IMR-90 (cell line): ENCODE measurements around the gene CCER1. TPM values are rescaled to one million over a fixed set of nuclear protein-coding genes. Genes with fewer than 3 reads are reported as not detected.

Source experiments
- ATAC-seq: fragments of 200-7000 bp; cut with Tn5 transposase; 2 replicates; pipeline ENCODE4 v1.9.1; 2020; ENCODE audit warnings: low read depth, mild to moderate bottlenecking, moderate library complexity
- BruUV-seq: library from RNA; stranded (reverse); fragments of 400-500 nt; replicated peaks from 2 replicates; lab custom pipeline; 2021; lab: Mats Ljungman, UMichigan
- CTCF ChIA-PET: fragments of 300-600 bp; formaldehyde crosslinking; extraction: SDS; loops from one replicate; lab custom pipeline; 2021; ENCODE audit warnings: antibody characterized with exemption; lab: Yijun Ruan, JAX
- POLR2A ChIA-PET: fragments of 300-600 bp; sonication (Branson Sonifier 250); formaldehyde crosslinking; loops from one replicate; lab custom pipeline; 2022; ENCODE audit warnings: antibody characterized with exemption; ENCODE audit not compliant: unreplicated experiment; lab: Charles Lee
- DNase-seq: peaks from one replicate; pipeline ENCODE4 v3.0.0; 2013
- H2AFZ ChIP-seq: replicated peaks from 2 replicates; pipeline ENCODE3; 2013; ENCODE audit warnings: low read length, mild to moderate bottlenecking; ENCODE audit not compliant: poor library complexity
- H2AK5ac ChIP-seq: 2 replicates; pipeline ENCODE4 v1.6.1; 2013; ENCODE audit warnings: low read depth, low read length, inconsistent platforms
- H2AK9ac ChIP-seq: replicated peaks from 2 replicates; pipeline ENCODE3; 2013; ENCODE audit warnings: mild to moderate bottlenecking, low read depth, low read length, moderate library complexity; ENCODE audit not compliant: poor library complexity
- H2BK120ac ChIP-seq: 2 replicates; pipeline ENCODE4 v1.6.1; 2013; ENCODE audit warnings: low read depth, low read length, inconsistent platforms
- H2BK15ac ChIP-seq: 3 replicates; pipeline ENCODE4 v1.6.1; 2013; ENCODE audit warnings: low read depth, low read length, inconsistent platforms
- H2BK20ac ChIP-seq: 2 replicates; pipeline ENCODE4 v1.6.1; 2013; ENCODE audit warnings: low read depth, mild to moderate bottlenecking, inconsistent platforms, low read length, moderate library complexity
- H2BK5ac ChIP-seq: 2 replicates; pipeline ENCODE4 v1.6.1; 2013; ENCODE audit warnings: mild to moderate bottlenecking, low read depth, low read length, inconsistent platforms; ENCODE audit not compliant: poor library complexity, severe bottlenecking
- H3K14ac ChIP-seq: replicated peaks from 2 replicates; pipeline ENCODE4 v1.6.1; 2013; ENCODE audit warnings: low read depth, low read length, inconsistent platforms
- H3K18ac ChIP-seq: 2 replicates; pipeline ENCODE4 v1.6.1; 2013; ENCODE audit warnings: low read depth, low read length, control low read depth
- H3K23ac ChIP-seq: 2 replicates; pipeline ENCODE4 v1.6.1; 2013; ENCODE audit warnings: low read depth, low read length, inconsistent platforms
- H3K27ac ChIP-seq: 2 replicates; pipeline ENCODE4 v1.5.1; 2013; ENCODE audit warnings: mild to moderate bottlenecking, control low read depth, low read length; ENCODE audit not compliant: insufficient read depth
- H3K27me3 ChIP-seq: 2 replicates; pipeline ENCODE4 v1.6.1; 2013; ENCODE audit warnings: low read length; ENCODE audit not compliant: control insufficient read depth, insufficient read depth
- H3K36me3 ChIP-seq: 2 replicates; pipeline ENCODE4 v1.6.1; 2013; ENCODE audit warnings: low read length, mixed read lengths; ENCODE audit not compliant: control insufficient read depth, insufficient read depth
- H3K4ac ChIP-seq: 2 replicates; pipeline ENCODE4 v1.6.1; 2013; ENCODE audit warnings: low read depth, low read length, inconsistent platforms
- H3K4me1 ChIP-seq: 2 replicates; pipeline ENCODE4 v1.6.1; 2013; ENCODE audit warnings: low read length, mixed read lengths; ENCODE audit not compliant: control insufficient read depth, insufficient read depth
- H3K4me2 ChIP-seq: 2 replicates; pipeline ENCODE4 v1.6.1; 2013; ENCODE audit warnings: low read depth, mild to moderate bottlenecking, control low read depth, low read length, moderate library complexity
- H3K4me3 ChIP-seq: 2 replicates; pipeline ENCODE4 v1.5.1; 2013; ENCODE audit warnings: low read depth, mild to moderate bottlenecking, control low read depth, low read length, moderate library complexity; ENCODE audit not compliant: insufficient read depth
- H3K56ac ChIP-seq: 2 replicates; pipeline ENCODE4 v1.6.1; 2013; ENCODE audit warnings: low read length, inconsistent platforms; ENCODE audit not compliant: insufficient read depth; ENCODE audit errors: extremely low read depth
- H3K79me1 ChIP-seq, 2 experiments: 2 replicates each; pipeline ENCODE4 v1.6.1; 2013; ENCODE audit warnings: low read length in 2 of 2, inconsistent platforms in 1 of 2, low read depth in 1 of 2
- H3K9ac ChIP-seq: 2 replicates; pipeline ENCODE4 v1.6.1; 2013; ENCODE audit warnings: low read depth, low read length, control low read depth
- H3K9me1 ChIP-seq: 2 replicates; pipeline ENCODE4 v1.6.1; 2013; ENCODE audit warnings: low read length, inconsistent platforms; ENCODE audit not compliant: insufficient read depth
- H3K9me3 ChIP-seq: 2 replicates; pipeline ENCODE4 v1.6.1; 2013; ENCODE audit warnings: low read length; ENCODE audit not compliant: control insufficient read depth, insufficient read depth
- H4K20me1 ChIP-seq: 2 replicates; pipeline ENCODE4 v1.6.1; 2013; ENCODE audit warnings: low read length, inconsistent platforms; ENCODE audit not compliant: insufficient read depth
- H4K5ac ChIP-seq: 2 replicates; pipeline ENCODE4 v1.6.1; 2013; ENCODE audit warnings: mild to moderate bottlenecking, low read depth, low read length, control low read depth
- H4K8ac ChIP-seq, 2 experiments: 2 replicates each; pipeline ENCODE4 v1.6.1; 2013; ENCODE audit warnings: low read depth in 2 of 2, low read length in 2 of 2, control low read depth in 1 of 2, inconsistent platforms in 1 of 2
- H4K91ac ChIP-seq: 2 replicates; pipeline ENCODE4 v1.6.1; 2013; ENCODE audit warnings: low read depth, low read length, inconsistent platforms; ENCODE audit not compliant: insufficient read depth
- BHLHE40 ChIP-seq: fragments of 150-350 bp; IDR thresholded peaks from 2 replicates; pipeline ENCODE4 v1.6.1; 2016; ENCODE audit warnings: mild to moderate bottlenecking, low read depth, low read length
- CEBPB ChIP-seq: IDR thresholded peaks from 2 replicates; pipeline ENCODE4 v1.6.1; 2012; ENCODE audit warnings: low read depth, low read length, improper control_type of control experiment
- CHD1 ChIP-seq: IDR thresholded peaks from 2 replicates; pipeline ENCODE4 v1.6.1; 2012; ENCODE audit warnings: low read depth, low read length, improper control_type of control experiment
- CTCF ChIP-seq: conservative IDR thresholded peaks from 2 replicates; pipeline ENCODE4 v1.5.1; 2012; ENCODE audit warnings: mild to moderate bottlenecking, low read depth, low read length, improper control_type of control experiment
- ELK1 ChIP-seq: fragments of 150-350 bp; IDR thresholded peaks from 2 replicates; pipeline ENCODE4 v1.6.1; 2016; ENCODE audit warnings: low read depth, mild to moderate bottlenecking, low read length, moderate library complexity, borderline replicate concordance
- MAFK ChIP-seq: IDR thresholded peaks from 2 replicates; pipeline ENCODE4 v1.6.1; 2012; ENCODE audit warnings: low read depth, low read length, improper control_type of control experiment
- MXI1 ChIP-seq: IDR thresholded peaks from 2 replicates; pipeline ENCODE4 v1.6.1; 2012; ENCODE audit warnings: low read depth, mild to moderate bottlenecking, low read length, moderate library complexity, borderline replicate concordance
- NFE2L2 ChIP-seq: fragments of 150-350 bp; IDR thresholded peaks from 2 replicates; pipeline ENCODE4 v1.6.1; 2016; ENCODE audit warnings: low read depth, mild to moderate bottlenecking, low read length
- POLR2A ChIP-seq: IDR thresholded peaks from 2 replicates; pipeline ENCODE4 v1.6.1; 2012; ENCODE audit warnings: mild to moderate bottlenecking, low read depth, low read length
- RCOR1 ChIP-seq: IDR thresholded peaks from 2 replicates; pipeline ENCODE4 v1.6.1; 2012; ENCODE audit warnings: mild to moderate bottlenecking, low read length, improper control_type of control experiment; ENCODE audit not compliant: insufficient replicate concordance
- RFX5 ChIP-seq: IDR thresholded peaks from 2 replicates; pipeline ENCODE4 v1.8.0; 2012; ENCODE audit warnings: low read depth, mild to moderate bottlenecking, low read length, moderate library complexity
- SMC3 ChIP-seq: fragments of 150-350 bp; IDR thresholded peaks from 2 replicates; pipeline ENCODE4 v1.6.1; 2016; ENCODE audit warnings: low read depth, mild to moderate bottlenecking, antibody characterized with exemption, low read length, moderate library complexity
- USF2 ChIP-seq: fragments of 150-350 bp; IDR thresholded peaks from 2 replicates; pipeline ENCODE4 v1.6.1; 2017; ENCODE audit warnings: mild to moderate bottlenecking, antibody characterized with exemption, low read length, low read depth
- WGBS, 2 experiments: methylation state at CpG; one replicate each; pipeline versions ENCODE4 v1.1.5 to v1.1.7; 2013; ENCODE audit warnings: missing lambda C conversion rate in 2 of 2; ENCODE audit not compliant: insufficient read length in 1 of 2; ENCODE audit errors: extremely low coverage in 2 of 2; 5-methylcytosine and 5-hydroxymethylcytosine counted together
- dilution Hi-C: fragments of 300-500 bp; cut with HindIII; formaldehyde crosslinking; loops from one replicate; pipeline ENCODE4 v1.14.3; 2018; ENCODE audit warnings: low sequenced_read_pairs; ENCODE audit not compliant: unreplicated experiment
- in situ Hi-C: fragments of 300-500 bp; cut with MboI; formaldehyde crosslinking; loops from 3 replicates; pipeline ENCODE4 v1.14.3; 2019; ENCODE audit warnings: low sequenced_read_pairs, inconsistent platforms, mixed read lengths
- intact Hi-C: fragments of 100-400 bp; cut with micrococcal nuclease; formaldehyde crosslinking; loops from 2 replicates; pipeline ENCODE4 v1.10.0; 2022
- polyA plus RNA-seq, 3 experiments: library from polyadenylated mRNA; depleted of rRNA; stranded (reverse); fragments of >200 nt; gene quantifications; 2 replicates each; pipeline ENCODE4 v1.2.3, GENCODE V29; 2012; ENCODE audit warnings: low replicate concordance in 1 of 3
- total RNA-seq: library from RNA; depleted of rRNA; stranded (reverse); fragments of >200 nt; gene quantifications from 2 replicates; pipeline ENCODE4 v1.2.3, GENCODE V29; 2012

Gene CCER1
- total and polyA plus RNA-seq, 2 of the 4 experiments (the other 2 are of a cell fraction) = not detected

- H4K5ac ChIP-seq = no peak overlapping the region
- no peak overlapping the region for H2BK5ac ChIP-seq
- no peaks in the 10 kb centered on the region for H3K36me3 ChIP-seq
- H2BK15ac ChIP-seq = no peak overlapping the region
- H3K9ac ChIP-seq = no peak overlapping the region
- no peak overlapping the region for H2AK5ac ChIP-seq
- no peaks in the 10 kb centered on the region for H3K27me3 ChIP-seq
- H3K18ac ChIP-seq = no peak overlapping the region
- WGBS, 2 experiments = 100% methylated on average over 1 of the region's 4 CpGs; no CpG with 5 or more reads in 1 of the 2 experiments
- no peaks in the 10 kb centered on the region for H4K20me1 ChIP-seq
- dilution Hi-C loops = no loop called here
- in situ Hi-C loops = loop anchor here (25.0 kb wide), 1 partner anchor 1676 kb away; no protein-coding TSS in a partner anchor
- POLR2A ChIA-PET = no interaction called here
- ATAC-seq = no peak
- no peaks in the 10 kb centered on the region for H3K9me3 ChIP-seq
- H3K4me3 ChIP-seq = no peak overlapping the region
- intact Hi-C loops = no loop called here
- no peak overlapping the region for H2BK20ac ChIP-seq
- no peak overlapping the region for H4K91ac ChIP-seq
- DNase-seq = no peak
- no peak overlapping the region for H4K8ac ChIP-seq
- CTCF ChIA-PET = interaction anchor here (0.8 to 1.3 kb wide), 2 partner anchors 215 to 394 kb away, joined by 3 to 4 read pairs; no protein-coding TSS in a partner anchor
- H3K4ac ChIP-seq = no peak overlapping the region
- no peak overlapping the region for H2AK9ac ChIP-seq
- H2BK120ac ChIP-seq = no peak overlapping the region
- H3K79me1 ChIP-seq = no peaks in the 10 kb centered on the region
- no peak overlapping the region for H3K56ac ChIP-seq
- no peak overlapping the region for H3K27ac ChIP-seq
- TF ChIP-seq SMC3 (no peak), CEBPB (no peak), BHLHE40 (no peak), USF2 (no peak), MAFK (no peak), CHD1 (no peak), NFE2L2 (no peak), RCOR1 (no peak), POLR2A (no peak), ELK1 (no peak), MXI1 (no peak), RFX5 (no peak), CTCF (no peak)
- H3K23ac ChIP-seq = no peak overlapping the region
- no peaks in the 10 kb centered on the region for H3K9me1 ChIP-seq
- BruUV-seq = no TSS peak
- no peak overlapping the region for H3K4me2 ChIP-seq
- H2AFZ ChIP-seq = no peak overlapping the region
- H3K14ac ChIP-seq = no peak overlapping the region
- no peaks in the 10 kb centered on the region for H3K4me1 ChIP-seq
Measured at GRCh38 chr12:90961154-90961553, 6.2 kb upstream of the CCER1 start.
